ENCODE results near the gene CAPN5.
A peak's percentile ranks its signal among the peaks of the same experiment; 100 is the strongest.

Gene CAPN5

DNA sequence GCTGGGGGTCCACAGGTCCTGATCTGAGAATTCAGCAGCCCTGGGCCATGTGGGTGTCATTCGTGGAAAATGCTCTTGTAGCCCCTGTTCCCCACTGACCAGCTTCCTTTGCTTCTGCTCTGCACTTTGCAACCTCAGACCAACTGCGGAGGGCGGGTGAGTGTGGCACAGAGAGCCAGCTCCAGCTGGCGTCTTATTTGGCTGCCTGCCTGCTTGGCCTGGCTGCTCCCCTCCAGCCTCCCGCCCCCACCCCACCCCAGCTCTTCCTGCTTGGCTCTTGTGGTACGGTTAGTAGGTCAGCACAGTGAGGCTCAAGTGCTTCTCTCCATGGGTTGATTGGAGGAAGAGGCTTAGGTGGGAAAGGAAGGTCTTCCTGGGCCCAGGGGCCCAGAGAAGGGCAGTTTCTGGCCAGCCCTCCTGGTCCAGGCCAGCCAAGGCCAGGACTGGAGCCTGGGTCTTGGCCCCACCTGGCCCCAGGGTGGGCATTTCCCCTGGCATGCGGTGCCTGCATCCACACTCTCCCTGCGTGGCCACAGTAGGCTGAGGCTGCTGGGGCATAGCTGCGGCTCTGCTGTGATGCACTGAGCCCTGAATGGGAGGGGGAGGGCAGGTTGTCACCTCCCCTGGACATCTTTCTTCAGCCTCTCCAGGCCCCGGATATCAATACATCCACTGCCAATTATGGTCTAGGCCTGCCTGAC is 87.8 kb downstream of the CAPN5 start:
- DNase-seq = peak; percentile 70

DNA sequence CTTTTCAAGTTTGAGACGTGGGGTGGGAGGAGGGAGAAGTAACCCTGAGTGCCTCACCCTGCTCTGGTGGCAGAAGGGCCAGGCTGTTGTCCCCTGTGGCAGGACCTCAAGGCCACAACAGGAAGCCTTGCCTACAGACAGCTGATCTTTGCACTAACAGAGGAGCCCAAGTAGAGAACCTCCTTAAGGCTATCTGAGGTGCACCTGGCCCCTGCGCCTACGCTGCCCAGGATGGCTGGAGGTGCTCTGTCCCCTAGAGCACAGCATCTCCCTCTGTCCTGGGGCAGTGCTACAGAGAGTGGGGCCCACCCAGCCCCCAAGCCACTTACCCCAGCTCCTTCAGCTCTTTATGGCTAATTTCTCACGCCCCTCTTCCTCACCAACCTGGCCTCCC is 88.3 kb downstream of the CAPN5 start:
- no peak for DNase-seq

DNA sequence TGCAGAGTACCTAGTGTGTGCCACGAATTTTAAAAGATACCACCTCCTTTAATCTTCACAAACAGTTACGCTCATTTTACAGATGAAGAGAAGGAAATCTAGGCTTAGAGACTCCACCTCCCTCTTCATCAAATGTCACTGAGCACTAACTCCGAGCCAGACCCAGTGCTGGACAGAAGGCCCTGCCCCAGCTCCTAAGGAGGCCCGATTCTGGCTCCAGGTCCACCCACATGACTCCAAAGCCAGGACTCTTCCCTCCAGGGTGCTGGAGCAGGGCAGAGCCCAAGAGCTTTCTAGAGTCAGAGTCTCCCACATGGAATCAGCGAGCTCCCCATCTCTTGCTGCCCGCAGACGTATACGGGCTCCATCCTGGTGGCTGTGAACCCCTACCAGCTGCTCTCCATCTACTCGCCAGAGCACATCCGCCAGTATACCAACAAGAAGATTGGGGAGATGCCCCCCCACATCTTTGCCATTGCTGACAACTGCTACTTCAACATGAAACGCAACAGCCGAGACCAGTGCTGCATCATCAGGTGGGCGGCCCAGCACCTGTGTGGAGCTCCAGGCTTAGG is 88.9 kb downstream of the CAPN5 start:
- DNase-seq = no peak

DNA sequence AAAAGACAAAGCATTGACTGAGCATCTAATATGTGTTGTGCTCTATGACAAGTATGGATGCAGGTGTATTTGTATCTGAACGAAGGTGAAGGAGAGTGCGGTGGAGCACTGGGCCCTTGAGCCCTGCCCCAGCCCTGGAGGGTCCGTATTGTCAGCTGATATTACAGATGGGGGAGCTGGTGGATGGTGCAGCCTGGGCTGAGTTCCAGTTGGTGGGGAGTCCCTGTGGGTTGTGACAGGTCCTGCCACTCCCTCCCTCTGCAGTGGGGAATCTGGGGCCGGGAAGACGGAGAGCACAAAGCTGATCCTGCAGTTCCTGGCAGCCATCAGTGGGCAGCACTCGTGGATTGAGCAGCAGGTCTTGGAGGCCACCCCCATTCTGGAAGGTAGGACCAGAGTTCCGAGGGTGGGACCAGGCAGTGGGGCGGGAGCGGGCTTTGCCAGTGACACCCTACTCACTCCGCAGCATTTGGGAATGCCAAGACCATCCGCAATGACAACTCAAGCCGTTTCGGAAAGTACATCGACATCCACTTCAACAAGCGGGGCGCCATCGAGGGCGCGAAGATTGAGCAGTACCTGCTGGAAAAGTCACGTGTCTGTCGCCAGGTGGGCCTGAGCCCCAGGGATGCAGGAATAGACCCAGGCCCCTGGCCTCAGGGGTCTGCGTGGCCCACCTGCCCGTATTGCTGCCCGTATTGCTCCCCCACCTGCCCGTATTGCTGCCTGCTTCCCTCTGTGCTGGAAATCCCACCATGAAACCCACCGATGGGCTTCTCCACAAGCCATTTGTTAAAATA is 89.8 kb downstream of the CAPN5 start:
- no peak for DNase-seq

DNA sequence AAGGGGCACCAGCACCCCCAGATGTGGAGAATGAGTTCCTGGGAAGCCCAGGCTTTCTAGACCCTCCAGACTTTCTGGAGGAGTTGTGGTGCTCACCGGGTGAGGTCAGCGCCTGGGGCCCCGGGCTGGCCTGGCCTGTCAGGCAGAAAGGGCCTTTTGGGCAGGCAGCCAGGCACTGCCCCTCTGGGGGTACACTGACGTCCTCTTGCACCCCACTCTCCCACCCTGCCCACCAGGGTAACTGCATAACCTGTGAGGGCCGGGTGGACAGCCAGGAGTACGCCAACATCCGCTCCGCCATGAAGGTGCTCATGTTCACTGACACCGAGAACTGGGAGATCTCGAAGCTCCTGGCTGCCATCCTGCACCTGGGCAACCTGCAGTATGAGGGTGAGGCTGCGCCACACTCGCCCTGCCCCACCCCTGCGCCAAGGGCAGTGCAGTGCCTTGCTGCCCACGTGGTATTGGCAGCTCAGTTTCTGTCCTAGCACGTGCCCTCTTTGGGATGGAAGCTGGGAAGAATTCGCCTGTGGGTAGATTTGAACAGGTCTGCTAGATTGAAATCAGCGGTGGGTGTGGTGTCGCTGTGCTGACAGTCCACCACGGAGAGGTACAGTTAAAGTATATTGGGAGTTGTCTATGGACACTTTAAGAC is 91.4 kb downstream of the CAPN5 start:
- no peak for DNase-seq

DNA sequence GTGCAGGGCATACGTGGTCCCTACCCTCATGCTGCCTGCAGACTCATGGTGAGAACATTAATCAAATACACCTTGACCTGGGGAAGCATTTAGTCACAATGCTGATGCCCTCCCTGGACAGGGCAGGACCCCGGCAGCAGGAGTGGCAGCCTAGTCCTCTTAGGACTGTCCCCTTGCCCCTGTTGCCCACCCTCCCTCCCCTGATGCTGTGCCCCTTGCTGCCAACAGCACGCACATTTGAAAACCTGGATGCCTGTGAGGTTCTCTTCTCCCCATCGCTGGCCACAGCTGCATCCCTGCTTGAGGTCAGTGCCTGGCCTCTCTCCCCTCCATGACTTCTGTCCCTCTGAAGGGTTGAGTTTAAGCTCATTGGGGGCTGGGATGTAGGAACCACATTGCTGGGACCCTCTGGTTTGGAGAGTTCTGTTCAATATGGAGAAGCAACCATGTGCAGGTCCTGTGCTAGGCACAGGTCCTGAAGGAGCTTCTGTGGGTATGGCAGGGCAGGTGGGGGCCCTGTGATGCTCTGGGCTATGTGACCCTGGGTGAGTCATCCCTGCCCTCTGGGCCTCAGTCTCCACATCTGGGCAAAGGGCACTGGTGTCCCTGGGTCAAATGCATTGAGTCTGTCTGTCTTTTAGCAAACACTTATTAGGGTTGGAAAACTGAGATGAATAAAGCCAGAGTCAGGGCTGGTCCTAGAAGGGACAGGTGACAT is 92.6 kb downstream of the CAPN5 start:
- DNase-seq = no peak

DNA sequence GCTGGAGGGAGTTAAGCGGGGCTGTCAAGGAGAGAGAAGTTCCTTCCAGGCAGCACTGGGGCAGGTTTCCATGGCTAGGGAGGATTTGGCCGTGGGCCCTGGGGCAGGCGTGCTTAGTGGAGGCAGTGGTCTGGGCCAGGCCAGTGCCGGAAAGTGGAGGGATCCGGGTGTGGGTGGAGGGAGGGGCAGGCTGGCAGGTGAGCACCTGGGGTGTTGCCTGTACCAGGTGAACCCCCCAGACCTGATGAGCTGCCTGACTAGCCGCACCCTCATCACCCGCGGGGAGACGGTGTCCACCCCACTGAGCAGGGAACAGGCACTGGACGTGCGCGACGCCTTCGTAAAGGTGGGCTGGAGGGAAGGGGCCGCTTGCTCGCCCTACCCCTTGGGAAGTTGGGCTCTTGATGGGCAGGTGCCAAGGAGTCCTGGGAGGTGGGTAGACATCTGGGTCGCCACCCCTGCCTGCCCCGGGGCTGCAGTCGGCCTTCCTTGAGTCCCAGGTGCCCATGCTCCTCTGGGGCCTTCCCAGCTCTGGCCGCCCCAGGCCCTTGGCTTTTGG is 93.2 kb downstream of the CAPN5 start:
- no peak for DNase-seq

DNA sequence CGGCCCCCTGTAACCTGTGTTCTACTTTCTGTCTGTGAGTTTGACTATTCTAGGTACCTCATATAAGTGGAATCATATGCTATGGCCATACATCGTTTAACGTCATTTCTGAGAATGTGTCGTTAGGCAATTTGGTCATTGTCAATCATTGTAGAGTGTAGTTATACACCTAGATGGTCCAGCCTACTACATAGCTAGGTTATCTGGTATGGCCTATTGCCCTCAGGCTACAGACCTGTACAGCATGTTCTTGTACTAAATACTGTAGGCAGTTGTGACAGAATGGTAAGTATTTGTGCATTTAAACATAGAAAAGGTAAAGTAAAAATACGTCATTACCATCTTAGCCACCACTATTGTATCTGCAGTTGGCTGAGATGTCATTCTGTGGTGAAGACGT is 96.5 kb downstream of the CAPN5 start:
- DNase-seq = no peak

DNA sequence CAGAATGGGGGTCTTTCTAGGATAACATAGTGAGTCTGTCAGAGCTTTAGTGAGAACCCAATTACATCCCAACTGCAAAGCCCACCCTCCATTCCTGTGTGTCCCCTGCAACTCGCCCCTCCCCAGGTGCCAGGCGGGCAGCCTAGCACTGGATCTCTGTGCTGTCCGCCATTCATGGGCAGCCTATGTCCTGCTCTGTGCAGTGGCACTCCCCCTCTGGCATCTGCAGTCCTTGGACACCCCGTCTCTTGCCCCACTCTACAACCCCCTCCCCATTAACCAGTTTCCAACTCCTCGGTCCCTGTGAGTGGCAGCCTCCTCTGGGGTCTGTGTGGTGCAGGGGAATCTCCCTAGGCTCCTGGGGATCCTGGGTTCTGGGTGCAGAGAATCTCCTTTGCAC is 98.3 kb downstream of the CAPN5 start:
- DNase-seq = no peak

DNA sequence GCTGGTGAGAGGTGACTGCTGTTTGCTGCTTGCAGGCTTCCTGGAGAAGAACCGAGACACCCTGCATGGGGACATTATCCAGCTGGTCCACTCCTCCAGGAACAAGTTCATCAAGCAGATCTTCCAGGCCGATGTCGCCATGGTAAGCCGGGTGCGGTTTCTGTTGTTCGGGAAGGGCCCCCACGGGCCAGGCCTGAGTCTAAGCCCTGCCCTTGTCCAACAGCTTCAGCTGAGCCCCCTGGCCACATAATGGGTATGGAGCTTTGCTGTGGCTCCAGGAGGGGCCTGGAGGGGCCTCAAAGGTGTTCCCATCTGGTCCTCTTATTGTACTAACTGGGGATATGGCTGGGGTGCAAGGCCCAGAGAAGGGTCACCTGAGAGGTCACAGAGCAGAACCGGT is 99.2 kb downstream of the CAPN5 start:
- DNase-seq = no peak

DNA sequence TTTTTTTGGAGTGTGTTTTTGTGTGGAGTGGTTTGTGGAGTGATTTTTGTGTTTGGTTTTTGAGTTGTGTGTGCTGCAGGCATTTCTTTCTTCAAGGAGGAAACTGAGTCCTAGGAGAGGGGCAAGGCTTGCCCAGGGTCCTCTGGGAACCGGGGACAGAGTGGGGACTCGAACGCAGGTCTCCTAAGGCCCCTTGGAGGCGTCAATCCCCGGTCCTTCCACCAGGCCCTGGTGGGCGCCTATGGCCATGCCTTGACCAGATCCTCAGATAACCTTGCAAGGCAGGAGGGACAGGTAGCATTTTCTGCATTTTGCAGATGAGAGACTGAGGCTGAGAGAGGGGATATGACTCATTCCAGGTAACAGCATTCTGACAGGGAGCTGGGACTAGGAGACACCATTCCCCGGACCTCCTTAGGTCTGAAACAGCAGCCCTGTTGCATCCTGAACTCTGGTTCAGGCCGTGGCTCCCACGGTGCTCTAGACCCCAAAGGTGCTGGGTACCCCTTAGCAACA is 100.4 kb downstream of the CAPN5 start:
- no peak for DNase-seq

DNA sequence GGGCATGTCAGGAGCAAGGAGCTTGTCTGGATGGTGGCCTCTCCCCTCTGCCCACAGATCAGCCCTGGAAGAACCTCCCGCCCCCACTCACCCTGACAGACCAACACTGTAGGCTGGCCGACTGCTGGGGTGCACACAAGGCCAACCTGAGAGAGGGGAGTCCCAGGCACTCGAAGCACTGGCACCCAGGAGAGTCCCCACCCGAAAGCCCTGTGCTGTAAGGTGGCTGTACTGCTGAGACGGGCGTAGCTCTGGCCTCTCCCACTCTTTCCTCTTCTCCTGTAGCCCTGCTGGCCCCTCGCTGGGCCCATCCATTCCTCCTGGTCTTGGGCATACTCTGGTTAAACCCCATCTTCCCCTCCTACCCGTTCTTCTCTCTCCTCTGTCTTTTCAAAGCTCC is 101.0 kb downstream of the CAPN5 start:
- DNase-seq = no peak

DNA sequence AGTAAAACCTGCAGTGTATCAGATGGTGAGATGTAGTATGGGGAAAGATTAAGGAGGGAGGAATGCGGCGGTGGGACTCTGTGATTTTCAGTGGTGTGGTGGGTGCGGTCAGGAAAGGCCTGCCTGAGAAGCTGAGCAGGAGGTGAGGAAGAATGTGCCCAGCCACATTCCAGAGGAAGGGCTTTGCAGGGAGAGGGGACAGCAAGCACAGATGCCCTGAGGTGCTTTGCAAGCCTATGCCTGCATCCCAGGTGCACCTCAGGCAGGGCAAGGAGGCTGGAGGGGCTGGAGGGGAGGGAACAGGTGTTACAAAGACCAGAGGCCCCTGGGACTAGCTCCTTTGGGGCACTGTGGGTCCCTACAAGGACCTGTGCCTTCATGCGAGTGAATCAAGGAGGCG is 103.3 kb downstream of the CAPN5 start:
- no peak for DNase-seq

DNA sequence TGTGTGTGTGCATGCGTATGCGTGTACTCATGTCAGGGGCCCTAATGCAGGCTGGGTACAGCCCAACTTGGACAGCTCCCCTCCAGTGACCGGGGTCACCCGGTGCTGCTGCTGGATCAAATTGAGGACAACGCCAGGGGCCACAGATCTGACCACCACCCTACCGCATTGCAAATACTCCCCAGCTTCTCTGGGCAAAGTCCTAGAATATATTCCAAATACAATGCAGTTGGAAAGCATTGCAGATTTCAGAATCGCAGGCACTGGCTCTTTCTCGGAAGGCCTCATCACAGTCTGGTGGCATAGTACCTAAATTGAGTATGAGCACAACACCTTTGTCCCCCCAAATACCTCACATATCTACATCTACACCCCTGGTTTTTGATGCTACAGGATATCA is 104.5 kb downstream of the CAPN5 start:
- DNase-seq = no peak

DNA sequence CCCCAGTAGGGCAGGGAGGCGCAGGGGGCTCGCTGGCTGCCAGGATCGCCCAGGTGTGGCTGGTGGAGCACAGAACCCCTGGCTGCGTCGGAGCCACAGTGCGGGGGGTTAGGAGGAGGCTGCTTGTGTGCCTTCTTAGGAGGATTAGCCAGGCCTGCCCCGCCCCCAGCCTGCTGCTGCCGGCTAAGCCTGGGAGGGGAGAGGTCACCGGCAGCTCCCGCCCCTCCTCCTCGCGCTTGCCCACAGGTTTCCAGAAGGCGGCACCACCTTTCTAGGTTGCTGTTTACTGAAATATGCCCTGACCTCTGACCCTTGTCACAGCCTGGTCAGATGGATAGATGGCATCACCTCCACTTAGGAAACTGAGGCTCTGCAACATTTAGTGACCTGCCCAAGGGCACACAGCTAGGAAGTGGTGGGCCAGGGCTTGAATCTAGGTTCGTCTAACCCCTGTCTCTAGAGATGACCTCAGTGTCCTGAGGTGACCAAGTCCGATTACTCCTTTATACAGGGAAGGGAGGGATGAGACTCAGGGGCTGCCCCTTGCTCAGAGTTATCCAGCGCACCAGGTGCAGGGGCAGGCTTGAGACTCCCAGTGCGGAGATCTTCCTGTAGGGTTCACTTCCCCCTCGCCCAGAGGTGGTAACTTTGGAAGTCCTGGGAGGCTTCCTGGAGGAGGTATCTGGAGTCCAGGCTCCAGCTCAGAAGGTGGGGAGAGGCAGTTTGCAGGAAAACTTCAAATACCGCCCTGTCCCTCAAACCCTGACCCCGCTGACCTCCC is 105.3 kb downstream of the CAPN5 start:
- no peak for DNase-seq

DNA sequence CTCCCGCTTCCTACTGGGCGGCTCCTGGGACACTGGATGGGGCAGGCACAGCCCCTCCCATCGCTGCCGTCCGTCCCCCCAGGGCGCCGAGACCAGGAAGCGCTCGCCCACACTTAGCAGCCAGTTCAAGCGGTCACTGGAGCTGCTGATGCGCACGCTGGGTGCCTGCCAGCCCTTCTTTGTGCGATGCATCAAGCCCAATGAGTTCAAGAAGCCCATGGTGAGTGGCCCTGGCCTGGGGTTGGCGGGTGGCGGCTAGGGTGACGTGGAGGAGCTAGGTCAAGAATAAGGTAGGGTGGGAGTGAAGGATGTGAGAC is 105.9 kb downstream of the CAPN5 start:
- peak; percentile 58 for DNase-seq

DNA sequence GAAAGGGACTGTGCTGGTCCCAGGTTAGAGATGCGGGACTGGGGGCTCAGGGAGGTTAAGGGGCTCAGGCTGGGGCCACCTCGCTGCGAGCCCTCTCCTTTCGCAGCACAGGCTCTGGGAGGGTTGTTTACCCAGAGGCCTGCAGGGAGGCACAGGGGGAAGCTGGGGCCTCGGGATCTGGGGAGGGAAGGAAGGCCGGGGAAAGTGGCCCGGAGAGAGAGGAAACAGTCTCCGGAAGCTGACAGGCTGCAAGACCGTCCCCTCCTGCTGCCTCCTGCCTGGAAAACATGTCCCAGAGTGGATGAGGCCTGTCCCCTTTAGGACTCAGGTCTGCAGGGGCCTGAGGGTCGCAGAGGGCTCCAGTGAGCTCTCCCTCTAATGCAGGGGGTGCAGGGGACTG is 106.7 kb downstream of the CAPN5 start:
- DNase-seq = no peak

DNA sequence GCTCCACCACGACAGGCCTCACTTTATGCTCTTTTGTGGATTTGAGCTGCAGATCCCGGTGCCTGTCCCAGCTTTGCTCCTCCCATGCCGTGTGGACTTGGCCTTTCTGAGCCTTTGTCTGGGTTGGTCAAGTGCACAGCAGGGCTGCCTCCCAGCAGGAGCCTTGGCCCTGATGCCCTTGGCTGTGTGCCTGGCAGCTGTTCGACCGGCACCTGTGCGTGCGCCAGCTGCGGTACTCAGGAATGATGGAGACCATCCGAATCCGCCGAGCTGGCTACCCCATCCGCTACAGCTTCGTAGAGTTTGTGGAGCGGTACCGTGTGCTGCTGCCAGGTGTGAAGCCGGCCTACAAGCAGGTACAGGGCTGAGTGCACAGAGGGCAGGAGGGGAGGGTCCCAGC is 107.8 kb downstream of the CAPN5 start:
- peak; percentile 85 for DNase-seq

DNA sequence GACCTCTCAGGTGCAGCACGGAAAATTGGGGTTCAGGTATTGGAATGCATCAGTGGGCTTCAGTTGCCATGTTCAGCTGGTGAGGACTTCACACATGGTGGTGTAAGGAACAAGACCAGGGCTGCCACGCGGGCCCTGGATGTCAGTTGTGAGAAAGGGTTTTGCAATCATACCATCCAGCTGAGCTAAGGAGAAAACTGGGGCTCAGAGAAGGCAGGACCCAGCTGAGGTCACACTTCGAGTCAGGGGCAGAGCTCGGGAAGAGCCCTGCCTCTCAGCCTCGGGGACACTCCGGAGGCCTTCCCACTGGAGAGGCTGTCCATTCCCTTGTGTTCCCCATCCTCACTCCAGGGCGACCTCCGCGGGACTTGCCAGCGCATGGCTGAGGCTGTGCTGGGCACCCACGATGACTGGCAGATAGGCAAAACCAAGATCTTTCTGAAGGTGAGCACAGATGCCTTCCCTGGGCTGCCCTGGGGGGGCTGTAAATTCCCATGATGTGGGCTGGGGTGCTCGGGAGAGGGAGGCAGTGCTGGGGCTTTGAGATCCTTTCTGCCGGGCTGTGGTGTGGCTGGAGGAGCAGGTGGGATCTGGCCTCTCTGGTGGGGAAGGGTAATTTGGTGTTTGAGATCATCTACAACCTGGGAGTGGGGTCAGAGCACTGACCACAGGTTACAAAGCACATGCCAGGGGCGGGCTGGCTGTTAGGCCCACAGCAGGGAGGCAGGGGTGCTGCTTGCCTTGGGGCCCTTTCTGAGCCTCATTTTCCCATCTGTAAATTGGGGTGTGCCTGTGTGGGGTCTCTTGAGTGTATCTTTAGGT is 108.5 kb downstream of the CAPN5 start:
- no peak for DNase-seq
